HepG2 (cell line): ENCODE measurements around the gene ALG9. TPM values are rescaled to one million over a fixed set of nuclear protein-coding genes. Genes with fewer than 3 reads are reported as not detected.

ENCODE experiments used
- DZIP1 ChIP-seq: sonication (generic); formaldehyde crosslinking; IDR thresholded peaks from 2 replicates; pipeline ENCODE4 v1.5.0; 2020; ENCODE audit warnings: mild to moderate bottlenecking, missing genetic modification reagents
- FIP1L1 ChIP-seq: fragments of 200-400 bp; formaldehyde crosslinking; IDR thresholded peaks from 2 replicates; pipeline ENCODE4 v1.6.1; 2018; ENCODE audit warnings: low read depth, mild to moderate bottlenecking, low read length, moderate library complexity, borderline replicate concordance; ENCODE audit not compliant: insufficient read depth
- GABPA ChIP-seq, 2 experiments: IDR thresholded peaks; 2 replicates each; pipeline ENCODE4 v1.6.1; 2011 to 2016; ENCODE audit warnings: low read depth in 2 of 2, low read length in 1 of 2, missing biosample characterization in 1 of 2, missing genetic modification characterization in 1 of 2
- HDAC6 ChIP-seq: fragments of 200-600 bp; sonication (generic); IDR thresholded peaks from 2 replicates; pipeline ENCODE4 v1.7.0; 2017; ENCODE audit warnings: mild to moderate bottlenecking, antibody characterized with exemption, low read length, low read depth
- HNF4A ChIP-seq: sonication (generic); formaldehyde crosslinking; IDR thresholded peaks from 2 replicates; pipeline ENCODE4 v1.4.0; 2020; ENCODE audit warnings: missing genetic modification reagents
- MAFG ChIP-seq: sonication (generic); formaldehyde crosslinking; IDR thresholded peaks from 2 replicates; pipeline ENCODE4 v1.5.1; 2020; ENCODE audit warnings: mild to moderate bottlenecking, missing genetic modification reagents
- MXD4 ChIP-seq: IDR thresholded peaks from 2 replicates; pipeline ENCODE4 v1.6.1; 2016; ENCODE audit warnings: mild to moderate bottlenecking, missing biosample characterization, missing genetic modification reagents
- MZF1 ChIP-seq: sonication (generic); formaldehyde crosslinking; IDR thresholded peaks from 2 replicates; pipeline ENCODE4 v1.8.1; 2023; ENCODE audit warnings: mild to moderate bottlenecking, missing genetic modification reagents, borderline replicate concordance
- NCOA5 ChIP-seq: sonication (generic); formaldehyde crosslinking; IDR thresholded peaks from 2 replicates; pipeline ENCODE4 v1.4.0; 2020; ENCODE audit warnings: missing genetic modification reagents
- NR2F6 ChIP-seq, 2 experiments: IDR thresholded peaks; 2 replicates each; pipeline ENCODE4 v1.6.1; 2016; ENCODE audit warnings: antibody characterized with exemption in 1 of 2, mild to moderate bottlenecking in 1 of 2
- NRL ChIP-seq: sonication (generic); formaldehyde crosslinking; IDR thresholded peaks from 2 replicates; pipeline ENCODE4 v1.5.0; 2020; ENCODE audit warnings: missing genetic modification reagents, mild to moderate bottlenecking, moderate library complexity, borderline replicate concordance
- RFX3 ChIP-seq: IDR thresholded peaks from 2 replicates; pipeline ENCODE4 v1.6.1; 2016; ENCODE audit warnings: missing biosample characterization, missing genetic modification reagents
- THAP8 ChIP-seq: sonication (generic); formaldehyde crosslinking; IDR thresholded peaks from 2 replicates; pipeline ENCODE4 v1.5.1; 2020; ENCODE audit warnings: missing genetic modification reagents, mild to moderate bottlenecking, borderline replicate concordance
- USF2 ChIP-seq, 2 experiments: sonication (generic) in 1 of 2; formaldehyde crosslinking in 1 of 2; IDR thresholded peaks; 2 replicates each; pipeline versions ENCODE4 v1.5.1 to v1.6.1; 2011 to 2020; ENCODE audit warnings: borderline replicate concordance in 1 of 2, low read depth in 1 of 2, low read length in 1 of 2, mild to moderate bottlenecking in 1 of 2, missing genetic modification reagents in 1 of 2, moderate library complexity in 1 of 2
- ZBTB37 ChIP-seq: sonication (generic); formaldehyde crosslinking; IDR thresholded peaks from 2 replicates; pipeline ENCODE4 v1.4.0; 2020; ENCODE audit warnings: mild to moderate bottlenecking, missing genetic modification reagents
- ZFYVE20 ChIP-seq: sonication (generic); formaldehyde crosslinking; IDR thresholded peaks from 2 replicates; pipeline ENCODE4 v1.8.0; 2023; ENCODE audit warnings: low read depth, mild to moderate bottlenecking, moderate library complexity, missing genetic modification reagents, borderline replicate concordance
- ZNF460 ChIP-seq: sonication (generic); formaldehyde crosslinking; IDR thresholded peaks from 2 replicates; pipeline ENCODE4 v1.5.1; 2020; ENCODE audit warnings: missing genetic modification reagents, mild to moderate bottlenecking, borderline replicate concordance
- ZNF576 ChIP-seq: sonication (generic); formaldehyde crosslinking; IDR thresholded peaks from 2 replicates; pipeline ENCODE4 v1.4.0; 2020; ENCODE audit warnings: mild to moderate bottlenecking, missing genetic modification reagents
- ZNF605 ChIP-seq: sonication (generic); formaldehyde crosslinking; IDR thresholded peaks from 2 replicates; pipeline ENCODE4 v1.8.0; 2022; ENCODE audit warnings: mild to moderate bottlenecking, missing genetic modification reagents
- ZSCAN29 ChIP-seq: sonication (generic); formaldehyde crosslinking; conservative IDR thresholded peaks from 2 replicates; pipeline ENCODE4 v1.4.0; 2020; ENCODE audit warnings: mild to moderate bottlenecking, missing genetic modification reagents
- ZSCAN30 ChIP-seq: sonication (generic); formaldehyde crosslinking; IDR thresholded peaks from 2 replicates; pipeline ENCODE4 v1.5.0; 2020; ENCODE audit warnings: mild to moderate bottlenecking, missing genetic modification reagents
- polyA plus RNA-seq, 8 experiments: library from polyadenylated mRNA; depleted of rRNA in 3 of 8; stranded (reverse) in 7 of 8; unstranded in 1 of 8; fragments of >200 nt; fragmentation: Illumina TruSeq in 4 of 8; extraction: Trizol in 4 of 8; gene quantifications; 2 replicates each; pipeline versions ENCODE4 v1.2.1 to v1.2.3, GENCODE V29; 2011 to 2016; ENCODE audit warnings: low read depth in 4 of 8, missing spikeins in 1 of 8, mixed read lengths in 1 of 8; ENCODE audit not compliant: insufficient read depth in 1 of 8
- total RNA-seq, 5 experiments: library from RNA; depleted of rRNA; stranded (reverse); fragments of >200 nt; fragmentation: Illumina TruSeq; extraction: Trizol; gene quantifications; 2 replicates each; pipeline ENCODE4 v1.2.3, GENCODE V29; 2016; ENCODE audit warnings: low read depth in 1 of 5

ALG9 gene
- total and polyA plus RNA-seq, 2 of the 13 experiments (the other 11 are each of a cell fraction or from before 2014, with no cell fraction given), result 39.4 to 40.6 TPM

- TF ChIP-seq DZIP1 (CRISPR knock-in tag) (no peak), FIP1L1 (no peak), NR2F6 (IDR thresholded peaks at IDR 0.05) (no peak), NR2F6 (CRISPR knock-in tag; IDR thresholded peaks at IDR 0.05) (0 out of 2 replicates have a peak, but pooled peaks have one; percentile 2), MAFG (CRISPR knock-in tag) (no peak), ZSCAN29 (no peak), RFX3 (no peak), THAP8 (CRISPR knock-in tag) (no peak), NRL (CRISPR knock-in tag) (no peak), ZNF605 (CRISPR knock-in tag) (no peak), ZNF576 (no peak), ZNF460 (no peak), NCOA5 (CRISPR knock-in tag) (no peak), USF2 (IDR thresholded peaks at IDR 0.05; ENCODE audit: low read depth, low read length) (no peak), USF2 (CRISPR knock-in tag; IDR thresholded peaks at IDR 0.05; ENCODE audit: borderline replicate concordance) (no peak), ZSCAN30 (CRISPR knock-in tag) (no peak), HNF4A (0 out of 2 replicates have a peak, but pooled peaks have one; percentile 22), MZF1 (CRISPR knock-in tag) (no peak), MXD4 (CRISPR knock-in tag) (peak; percentile 69; the same call in 1 of the 2 replicates), ZBTB37 (CRISPR knock-in tag) (no peak), HDAC6 (no peak), ZFYVE20 (CRISPR knock-in tag) (no peak), GABPA (IDR thresholded peaks at IDR 0.05; ENCODE audit: low read depth, low read length) (no peak), GABPA (CRISPR knock-in tag; IDR thresholded peaks at IDR 0.05; ENCODE audit: low read depth) (no peak)
These were observed at the start of gene ALG9 (continued) for GRCh38 chr11:111870886-111871692.
